HG02852 (cell line): ENCODE results near the gene PAQR7.
A peak's percentile ranks its signal among the peaks of the same experiment; 100 is the strongest.
"Not testable (repeated sequence)": the region's sequence is repeated elsewhere in the genome, so short reads cannot be mapped to it uniquely, and the experiment has no call there.

Experiments
- ATAC-seq: cut with Tn5 transposase; IDR thresholded peaks from one replicate; pipeline ENCODE4 v1.9.1; 2021; ENCODE audit warnings: mild to moderate bottlenecking, moderate library complexity; ENCODE audit not compliant: unreplicated experiment

PAQR7 gene

GRCh38 chr1:25854554-25854953 lies 21.0 kb downstream of the PAQR7 start:
- ATAC-seq = no peak

DNA sequence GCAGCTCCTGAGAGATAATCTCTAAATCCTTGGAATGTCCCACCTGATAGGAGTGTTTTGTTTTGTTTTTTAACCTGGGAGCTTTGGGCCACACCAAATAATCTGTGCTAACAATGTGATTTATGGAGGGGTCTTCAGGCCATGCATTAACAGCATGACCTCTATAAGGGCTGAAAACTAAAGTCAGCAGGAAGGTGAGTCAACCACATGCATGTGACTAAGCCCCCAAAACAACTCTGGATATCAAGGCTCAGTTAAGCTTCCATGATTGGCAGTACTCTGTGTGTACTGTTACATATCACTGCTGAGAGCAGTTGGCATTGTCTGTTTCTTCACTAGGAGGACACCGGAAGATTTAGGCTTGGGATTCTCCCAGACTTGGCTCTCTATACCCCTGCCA lies 27.0 kb downstream of the PAQR7 start:
- ATAC-seq = no peak

GRCh38 chr1:25847929-25848328 lies 27.6 kb downstream of the PAQR7 start:
- ATAC-seq = no peak

DNA sequence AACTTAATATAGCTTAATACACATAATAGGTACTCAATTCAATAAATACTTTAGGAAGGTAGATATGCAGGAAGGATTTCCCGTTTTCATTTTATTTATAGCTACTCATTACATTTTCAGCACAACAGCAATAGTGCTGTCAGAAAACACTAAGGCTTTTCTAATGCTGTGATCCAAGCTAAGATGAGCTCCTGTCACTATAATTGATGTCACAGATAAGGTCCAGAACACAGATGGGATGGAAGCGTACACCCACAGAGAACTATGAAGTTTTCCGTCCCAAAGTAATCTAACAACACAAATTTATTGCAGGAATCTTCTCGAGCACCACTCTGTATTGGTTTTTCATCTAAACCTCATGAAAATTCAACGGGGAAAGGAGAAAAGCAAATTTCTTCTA lies 29.8 kb downstream of the PAQR7 start:
- no peak for ATAC-seq

- ATAC-seq = no peak
Observed at GRCh38 chr1:25844536-25845337, 30.8 kb downstream of the PAQR7 start.

- no peak for ATAC-seq
Observed at GRCh38 chr1:25843483-25843882, 32.0 kb downstream of the PAQR7 start.

- ATAC-seq = not testable (repeated sequence)
Observed at GRCh38 chr1:25839808-25840207, 35.7 kb downstream of the PAQR7 start.

DNA sequence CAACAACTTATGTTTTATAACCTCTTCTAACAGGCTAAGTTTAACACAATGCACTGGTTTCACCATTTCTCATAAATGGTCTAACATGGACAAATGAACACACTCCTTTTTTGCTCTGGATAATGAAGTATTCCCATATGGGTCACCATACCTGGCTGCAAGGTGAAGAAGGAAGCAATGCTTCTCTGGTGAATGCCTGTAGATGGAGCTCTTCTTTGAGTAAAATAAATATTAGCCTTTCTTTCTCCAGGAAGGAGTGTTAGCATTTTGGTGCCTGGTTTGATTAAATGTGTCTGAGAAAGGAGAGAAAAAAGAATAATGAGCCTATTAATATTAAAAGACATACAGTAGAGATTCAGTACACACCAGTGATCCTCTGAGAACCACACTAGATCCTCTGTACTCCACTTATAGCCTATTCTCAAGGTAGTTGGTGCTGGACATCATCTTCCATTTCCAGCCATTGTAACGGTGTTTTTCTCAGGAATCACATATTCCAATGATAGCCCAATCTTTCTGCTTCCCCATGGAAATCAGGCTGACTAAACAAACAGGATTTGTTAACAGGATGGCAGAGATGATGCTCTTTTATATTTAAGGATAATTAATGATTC lies 38.1 kb downstream of the PAQR7 start:
- ATAC-seq = no peak

DNA sequence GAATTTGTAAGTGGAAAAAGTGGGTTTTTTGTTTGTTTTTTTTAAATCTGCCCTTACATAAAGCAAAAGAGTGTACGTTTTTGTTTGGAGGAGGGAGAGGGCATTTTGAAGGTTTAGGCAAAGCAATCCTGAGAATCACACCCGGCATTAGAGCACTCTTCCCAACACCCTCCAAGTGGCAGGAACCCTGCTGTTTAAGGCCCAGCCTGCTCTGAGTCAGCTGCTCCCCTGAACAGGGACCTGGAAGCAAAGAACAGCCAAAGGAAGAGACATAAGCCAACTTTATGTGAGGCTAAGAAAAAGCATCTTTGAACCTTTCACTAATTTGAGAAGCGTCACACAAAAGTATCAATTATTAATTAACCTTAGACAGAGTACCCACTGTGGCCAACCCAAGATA lies 38.8 kb downstream of the PAQR7 start:
- ATAC-seq = no peak

DNA sequence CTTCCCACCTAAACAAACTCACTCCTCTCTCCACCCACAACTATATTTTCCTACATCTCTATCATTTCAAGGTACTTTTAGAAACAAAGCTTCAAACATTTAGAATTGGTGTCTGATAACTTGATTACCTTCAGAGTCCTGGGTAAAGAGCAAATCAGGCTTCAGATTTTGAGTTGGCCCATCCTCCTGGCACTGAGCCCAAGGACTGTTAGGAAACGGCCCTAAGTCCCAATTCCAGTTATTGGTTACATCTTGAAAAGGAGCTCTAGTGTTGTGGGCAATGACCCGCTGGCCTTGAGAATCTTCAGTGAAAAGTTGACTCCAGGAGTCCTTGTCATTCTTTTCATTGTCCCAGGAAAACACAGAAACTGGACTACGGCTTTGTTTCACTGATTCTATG lies 40.6 kb downstream of the PAQR7 start:
- ATAC-seq = no peak

GRCh38 chr1:25833158-25833557 lies 42.4 kb downstream of the PAQR7 start:
- ATAC-seq = no peak

DNA sequence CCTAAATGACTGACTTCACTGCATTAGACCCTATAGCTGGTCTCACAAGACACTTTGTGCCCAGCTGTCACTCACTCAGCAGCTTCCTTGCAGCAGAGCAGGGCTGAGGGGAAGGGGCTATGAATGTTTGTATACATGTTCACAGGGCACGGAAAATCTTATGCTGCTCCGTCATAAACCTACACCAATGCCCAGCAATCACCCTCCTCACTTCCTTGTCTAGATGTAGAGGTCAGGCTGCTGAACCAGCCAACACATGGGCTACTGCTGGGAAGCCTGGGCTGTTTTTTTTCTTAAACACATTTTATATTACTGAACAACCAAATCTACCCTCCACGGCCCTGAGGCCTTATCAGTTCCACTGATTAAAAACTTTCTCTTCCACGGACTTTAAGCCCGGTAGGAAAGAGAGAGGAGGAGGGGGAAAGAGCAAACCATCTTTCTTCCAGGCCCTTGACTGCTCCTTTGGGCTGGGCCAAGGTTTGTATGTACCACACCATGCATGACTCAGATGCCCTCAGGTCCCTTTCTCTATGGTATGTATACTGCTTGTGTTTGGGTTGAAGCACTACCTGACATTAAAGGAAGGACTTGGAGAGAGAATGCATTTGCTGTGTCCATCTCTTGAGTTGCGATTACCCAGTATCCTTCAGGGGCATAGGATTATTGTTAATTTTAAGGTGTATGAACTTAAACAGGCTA lies 43.0 kb downstream of the PAQR7 start:
- ATAC-seq = no peak

DNA sequence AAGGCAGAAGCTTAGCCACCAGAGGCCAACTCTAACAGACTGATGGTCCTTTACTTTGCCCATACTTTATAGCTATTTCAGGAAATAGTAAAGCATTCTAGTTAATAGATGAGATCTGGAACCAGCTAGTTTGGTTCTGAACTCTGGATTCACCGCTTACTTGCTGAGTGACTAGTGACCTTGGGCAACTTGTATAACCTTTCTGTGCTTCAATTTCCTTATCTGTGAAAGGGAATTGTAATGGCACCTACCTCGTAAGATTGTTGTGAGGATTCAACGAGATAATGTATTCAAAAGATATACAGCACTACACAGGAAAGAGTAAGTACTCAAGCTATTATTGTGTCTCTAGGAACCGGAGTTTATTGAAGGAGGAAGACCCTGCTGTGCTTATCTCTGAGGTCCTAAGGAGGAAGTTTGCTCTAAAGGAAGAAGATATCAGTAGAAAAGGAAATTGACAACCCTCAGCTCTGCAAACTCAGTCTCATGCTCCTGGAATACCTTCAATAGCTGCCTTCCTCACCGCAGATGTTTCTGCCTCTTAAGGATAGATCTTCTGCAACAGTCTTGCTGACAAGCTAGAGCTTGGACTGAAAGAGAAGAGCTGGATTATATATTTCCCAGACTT lies 43.8 kb downstream of the PAQR7 start:
- no peak for ATAC-seq

GRCh38 chr1:25829046-25829445 lies 46.5 kb downstream of the PAQR7 start:
- ATAC-seq = no peak

DNA sequence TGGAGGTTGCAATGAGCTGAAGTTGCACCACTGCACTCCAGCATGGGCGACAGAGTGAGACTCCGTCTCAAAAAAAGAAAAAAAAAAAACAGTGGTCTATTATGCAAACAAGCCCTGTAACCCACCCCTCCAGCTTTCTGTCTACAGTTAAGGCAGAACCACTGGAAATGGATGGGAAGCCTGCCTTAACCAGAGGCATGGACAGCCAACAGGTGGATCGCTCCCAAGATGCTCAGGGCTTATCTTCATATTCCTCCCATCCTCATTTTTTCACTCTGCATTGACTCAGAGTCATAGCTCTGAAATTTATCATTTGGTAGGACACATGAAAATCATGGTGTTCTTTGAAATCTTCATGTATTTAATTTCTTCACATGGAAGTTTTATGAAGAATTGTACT lies 47.0 kb downstream of the PAQR7 start:
- ATAC-seq = no peak

GRCh38 chr1:25826571-25826970 lies 48.9 kb downstream of the PAQR7 start:
- no peak for ATAC-seq

GRCh38 chr1:25825605-25826004 lies 49.9 kb downstream of the PAQR7 start:
- ATAC-seq = no peak

DNA sequence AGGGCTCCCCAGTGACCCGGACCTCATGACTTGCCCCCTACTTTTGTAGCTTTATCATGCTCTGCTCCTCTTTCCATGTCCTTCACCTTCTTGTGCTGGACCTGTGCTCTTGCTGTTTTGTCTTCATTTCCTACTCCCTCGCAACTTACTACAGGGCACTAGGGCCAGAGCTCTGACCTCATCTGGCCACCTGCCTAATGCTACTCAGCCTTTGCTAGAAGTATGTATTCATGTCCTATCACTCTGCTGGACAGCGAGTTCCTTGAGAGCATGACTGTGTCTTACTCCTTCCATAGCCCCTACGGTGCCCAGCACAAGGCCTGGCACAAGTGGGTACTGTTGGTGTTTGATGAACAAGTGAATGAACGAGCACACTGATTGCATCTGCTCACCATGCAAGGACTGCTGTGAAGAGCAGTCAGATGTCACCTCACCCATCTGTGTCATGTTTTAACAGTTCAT lies 53.8 kb downstream of the PAQR7 start:
- no peak for ATAC-seq

DNA sequence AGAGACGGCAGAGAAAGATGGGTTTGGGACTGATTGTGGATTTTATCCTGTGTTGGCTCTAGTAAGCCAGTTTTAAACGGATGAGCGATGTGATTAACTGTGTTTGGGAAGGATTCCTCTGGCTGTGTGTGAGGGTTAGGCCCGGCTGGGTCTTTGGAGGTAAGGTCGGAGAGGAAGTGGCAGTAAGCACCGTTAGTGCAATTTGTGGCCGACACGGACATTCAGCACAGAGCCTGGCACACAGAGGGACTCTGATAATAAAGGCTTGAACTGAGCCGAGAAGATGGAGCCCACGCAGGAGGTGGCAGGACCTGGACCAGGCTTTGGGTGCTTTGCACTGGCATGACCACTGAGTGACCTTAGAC lies 54.4 kb downstream of the PAQR7 start:
- ATAC-seq = no peak

DNA sequence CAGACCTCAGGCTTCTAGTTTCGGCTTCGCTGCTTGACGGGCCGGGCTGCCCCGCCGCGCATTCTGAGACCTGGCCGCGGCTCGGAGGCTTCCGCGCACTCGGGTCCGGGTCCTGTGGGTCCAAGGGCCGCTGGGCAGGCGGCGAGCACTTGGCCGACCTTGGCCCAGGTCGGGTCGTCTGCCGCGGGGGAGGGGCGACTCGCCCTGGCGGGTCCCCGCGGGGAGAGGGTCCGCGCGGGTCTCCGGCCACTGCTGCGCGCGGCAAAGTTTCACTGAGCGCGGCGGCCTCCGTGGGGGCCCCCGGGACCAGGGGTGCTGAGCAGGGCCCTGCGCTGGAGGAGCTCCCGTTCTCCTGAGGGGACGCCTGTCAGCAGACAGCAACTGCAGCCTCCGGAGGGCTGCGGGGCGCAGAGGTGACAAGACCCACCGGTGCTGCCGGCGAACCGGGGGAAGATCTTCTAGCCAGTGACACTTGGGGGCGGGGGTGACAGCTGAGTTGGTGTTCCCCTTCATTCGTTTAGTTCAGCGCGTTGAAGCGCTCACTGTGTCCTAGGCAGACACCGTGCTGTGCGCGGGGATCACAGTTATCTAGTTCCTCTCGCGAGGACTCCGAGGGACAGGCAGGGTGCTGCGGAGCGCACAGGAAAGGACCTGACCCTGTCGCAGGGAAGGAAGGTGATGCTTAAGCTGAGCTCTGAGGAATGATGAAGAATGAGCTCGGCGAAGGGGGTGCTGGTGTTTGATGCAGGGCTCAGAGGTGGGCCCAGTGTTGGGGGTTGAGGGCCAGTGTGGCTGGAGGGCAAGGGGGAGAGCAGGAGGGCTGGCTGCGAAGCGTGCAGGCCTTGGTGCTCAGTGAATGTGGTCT lies 55.0 kb downstream of the PAQR7 start:
- peak; percentile 58 for ATAC-seq
